ENCODE measurements around the gene CHCHD2. TPM values are rescaled to one million over a fixed set of nuclear protein-coding genes. Genes with fewer than 3 reads are reported as not detected.
A peak's percentile ranks its signal among the peaks of the same experiment; 100 is the strongest.
"Not testable (repeated sequence)": the region's sequence is repeated elsewhere in the genome, so short reads cannot be mapped to it uniquely, and the experiment has no call there.

The CHCHD2 gene
- polyA plus RNA-seq, 3 donors: 251 to 306 (median 302) TPM

DNA sequence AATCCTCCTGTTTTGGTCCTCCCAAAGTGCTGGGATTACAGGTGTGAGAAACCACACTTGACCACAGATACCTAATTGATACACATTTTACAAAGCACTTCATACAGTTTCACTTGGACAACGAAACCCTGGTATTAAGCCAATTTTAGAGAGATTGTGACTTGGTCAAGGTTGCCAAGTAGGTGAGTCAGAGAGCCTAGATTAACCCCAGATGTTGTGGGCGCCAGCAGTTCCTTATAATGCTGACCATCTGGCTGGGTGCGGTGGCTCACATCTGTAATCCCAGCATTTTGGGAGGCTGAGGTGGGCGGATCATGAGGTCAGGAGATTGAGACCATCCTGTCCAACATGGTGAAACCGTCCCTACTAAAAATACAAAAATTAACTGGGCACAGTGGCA, 8.6 kb downstream of the CHCHD2 start:
- no peak for DNase-seq

DNA sequence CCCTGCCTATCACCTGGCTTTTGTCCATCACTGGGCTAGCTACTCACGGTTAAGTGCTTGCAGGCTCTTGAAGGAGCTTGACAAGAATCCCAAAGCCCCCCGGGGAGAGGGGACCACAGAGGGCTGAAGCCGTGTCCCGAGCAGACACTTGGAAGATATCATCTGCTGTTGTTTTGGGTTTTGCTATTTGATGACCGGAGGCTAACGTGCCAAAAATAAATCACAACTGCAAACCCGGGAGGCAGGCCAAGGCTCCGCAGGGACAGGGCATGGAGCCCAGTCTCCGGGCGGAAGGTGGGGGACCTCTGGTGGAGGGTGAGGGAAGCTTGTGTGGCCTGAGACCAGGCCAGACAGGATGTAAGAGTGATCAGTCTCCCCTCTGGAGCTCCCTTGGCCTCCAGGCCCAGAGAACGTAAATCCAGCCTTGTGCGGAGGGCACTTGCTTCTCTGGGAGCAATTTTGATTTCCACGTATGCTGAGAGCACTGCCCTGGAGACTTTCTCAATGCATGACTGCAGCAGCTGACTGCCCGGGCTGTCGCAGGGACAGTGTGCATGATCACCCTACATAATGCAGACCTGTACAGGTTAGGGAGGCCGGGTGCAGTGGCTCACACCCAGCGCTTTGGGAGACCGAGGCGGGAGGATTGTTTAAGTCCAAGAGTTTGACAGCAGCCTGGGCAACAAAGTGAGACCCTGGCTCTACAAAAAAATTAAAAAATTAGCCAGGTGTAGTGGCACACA, 13.3 kb downstream of the CHCHD2 start, which contains the start of gene PHKG1:
Gene PHKG1, minus strand, starts transcription at position 164 of the 743 bp plus-strand sequence. CDS start 4,011 bp downstream, outside the sequence.
- DNase-seq: no peak

DNA sequence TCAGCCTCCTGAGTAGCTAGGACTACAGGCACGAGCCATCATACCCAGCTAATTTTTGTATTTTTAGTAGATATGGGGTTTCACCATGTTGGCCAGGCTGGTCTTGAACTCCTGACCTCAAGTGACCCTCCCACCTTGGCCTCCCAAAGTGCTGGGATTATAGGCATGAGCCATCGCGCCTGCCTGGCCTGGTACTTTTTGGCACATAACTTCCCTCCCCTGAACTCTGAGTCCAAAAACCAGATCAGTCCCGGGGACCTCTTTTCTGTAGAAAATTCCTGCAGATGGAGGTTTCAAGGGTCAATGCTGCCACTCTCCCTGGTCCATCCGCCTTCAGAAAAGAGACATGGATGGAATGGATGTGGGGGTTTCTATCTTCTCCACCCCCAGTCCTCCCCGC, 13.9 kb downstream of the CHCHD2 start:
- not testable (repeated sequence) for DNase-seq

DNA sequence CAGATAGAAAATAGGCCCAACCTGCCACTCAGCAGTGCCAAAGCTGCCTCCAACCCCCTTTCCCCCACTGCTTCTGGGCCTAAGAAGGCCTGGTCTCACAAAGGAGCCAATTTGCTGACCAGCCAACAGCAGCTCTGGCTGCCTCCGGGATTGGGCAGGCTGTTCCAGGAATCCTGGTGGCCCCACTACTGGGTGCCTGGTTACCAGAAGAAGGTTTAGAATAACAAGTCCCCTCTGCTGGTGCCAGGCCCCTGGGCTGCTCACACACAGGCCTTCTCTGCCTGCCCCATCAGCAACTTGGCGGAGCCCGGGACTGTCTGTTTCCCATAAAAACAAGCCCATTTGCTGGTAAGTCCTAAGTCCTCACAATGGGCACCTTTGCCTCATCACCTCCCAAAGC, 14.7 kb downstream of the CHCHD2 start:
- no peak for DNase-seq

DNA sequence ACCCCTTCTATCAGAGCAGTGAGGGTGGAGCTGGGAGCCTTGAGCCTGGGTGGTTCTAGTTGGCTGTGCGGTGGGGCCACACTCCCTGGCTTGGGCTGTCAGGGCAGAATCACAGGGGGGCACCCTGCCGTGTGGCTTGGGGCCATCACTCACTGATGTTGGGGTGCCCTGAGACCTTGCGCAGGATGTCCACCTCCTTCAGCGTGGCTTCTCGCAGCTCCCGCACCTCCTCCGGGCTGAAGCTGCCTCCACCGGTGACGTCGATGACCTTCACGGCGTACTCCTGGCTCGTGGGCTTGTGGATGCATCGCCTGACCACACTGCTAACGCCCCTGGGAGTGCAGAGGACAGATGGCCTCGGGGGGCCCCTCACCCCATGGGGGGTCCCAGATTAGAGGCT, 18.8 kb downstream of the CHCHD2 start:
- no peak for DNase-seq

- no peak for DNase-seq
Observed at GRCh38 chr7:56086761-56087160, 19.5 kb downstream of the CHCHD2 start.

DNA sequence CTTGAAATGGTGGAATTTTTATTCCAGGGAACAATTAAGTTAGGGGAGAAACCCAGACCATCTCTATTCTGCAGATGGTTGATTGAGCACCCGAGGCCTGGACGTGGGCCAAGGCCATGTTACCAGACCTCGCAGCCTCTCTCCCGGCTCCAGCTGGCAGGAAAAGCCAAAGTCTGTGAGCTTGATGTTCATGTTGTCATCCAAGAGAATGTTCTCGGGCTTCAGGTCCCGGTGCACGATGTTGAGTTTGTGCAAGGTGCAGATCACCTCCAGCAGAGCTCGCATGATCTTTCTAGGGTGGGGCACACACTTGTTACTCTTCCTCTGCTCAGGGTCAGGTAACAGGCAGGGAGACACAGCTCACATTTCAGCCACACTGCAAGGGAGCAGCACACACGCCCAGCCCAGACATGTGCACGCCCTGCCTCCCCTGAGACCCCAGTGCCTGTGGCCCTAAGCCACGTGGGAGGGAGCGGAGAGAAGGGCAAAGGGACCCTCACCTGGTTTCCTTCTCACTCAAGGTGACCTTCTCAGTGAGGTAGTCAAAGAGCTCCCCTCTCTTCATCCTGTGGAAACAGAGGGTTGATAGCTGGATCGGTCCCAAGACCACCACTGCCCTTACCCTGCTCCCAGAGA, 23.0 kb downstream of the CHCHD2 start:
- DNase-seq: no peak

DNA sequence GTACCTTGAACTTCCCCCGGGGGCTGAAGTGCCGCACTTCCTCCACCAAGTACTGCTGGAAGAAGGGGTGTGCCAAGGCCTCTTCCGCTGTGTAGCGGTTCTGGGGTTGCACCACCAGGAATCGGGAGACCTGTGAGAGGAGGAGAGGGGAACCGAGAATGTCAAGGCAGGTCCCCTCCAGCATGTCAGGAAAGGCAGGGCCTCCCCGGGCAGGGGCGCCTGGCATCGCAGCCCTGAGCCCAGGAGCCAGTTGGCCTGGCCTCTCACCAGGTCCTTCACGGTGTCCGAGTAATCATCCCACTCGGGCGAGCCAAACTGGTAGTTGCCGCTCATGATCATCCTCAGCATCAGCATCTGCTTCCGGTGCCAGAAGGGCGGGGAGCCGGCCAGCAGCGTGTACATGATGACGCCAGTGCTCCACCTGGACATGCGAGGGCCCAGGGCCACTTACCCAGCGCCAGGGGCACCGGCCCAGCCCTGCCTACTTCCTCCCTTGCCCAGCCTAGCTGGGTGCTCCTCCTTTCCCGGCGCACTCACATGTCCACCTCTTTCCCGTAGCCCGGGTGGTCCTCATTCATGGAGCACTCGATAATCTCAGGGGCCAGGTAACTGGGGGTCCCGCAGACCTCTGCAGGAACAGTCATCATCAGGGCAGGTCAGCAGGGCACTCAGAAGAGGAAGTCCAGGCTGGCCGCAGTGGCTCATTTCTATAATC, 24.5 kb downstream of the CHCHD2 start:
- DNase-seq: no peak

- not testable (repeated sequence) for DNase-seq
Observed at GRCh38 chr7:56080726-56081435, 25.4 kb downstream of the CHCHD2 start.

GRCh38 chr7:56079450-56080185, 26.7 kb downstream of the CHCHD2 start:
- no peak for DNase-seq

DNA sequence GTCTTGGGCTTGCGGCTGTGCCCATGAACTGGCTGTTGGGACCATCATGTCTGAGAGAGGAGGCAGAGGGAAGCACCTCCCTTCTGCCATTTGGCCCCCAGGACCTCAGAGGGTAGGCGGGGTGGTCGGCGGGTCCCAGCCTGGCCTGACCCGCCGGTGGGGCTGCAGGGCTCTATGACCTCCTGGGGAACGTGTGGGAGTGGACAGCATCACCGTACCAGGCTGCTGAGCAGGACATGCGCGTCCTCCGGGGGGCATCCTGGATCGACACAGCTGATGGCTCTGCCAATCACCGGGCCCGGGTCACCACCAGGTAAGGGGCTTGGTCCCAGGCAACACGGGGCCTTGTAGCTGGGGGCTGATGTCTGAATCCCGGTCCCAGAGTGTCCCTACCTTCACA, 28.1 kb downstream of the CHCHD2 start:
- DNase-seq: no peak

- DNase-seq: no peak
Observed at GRCh38 chr7:56077681-56078080, 28.6 kb downstream of the CHCHD2 start.

DNA sequence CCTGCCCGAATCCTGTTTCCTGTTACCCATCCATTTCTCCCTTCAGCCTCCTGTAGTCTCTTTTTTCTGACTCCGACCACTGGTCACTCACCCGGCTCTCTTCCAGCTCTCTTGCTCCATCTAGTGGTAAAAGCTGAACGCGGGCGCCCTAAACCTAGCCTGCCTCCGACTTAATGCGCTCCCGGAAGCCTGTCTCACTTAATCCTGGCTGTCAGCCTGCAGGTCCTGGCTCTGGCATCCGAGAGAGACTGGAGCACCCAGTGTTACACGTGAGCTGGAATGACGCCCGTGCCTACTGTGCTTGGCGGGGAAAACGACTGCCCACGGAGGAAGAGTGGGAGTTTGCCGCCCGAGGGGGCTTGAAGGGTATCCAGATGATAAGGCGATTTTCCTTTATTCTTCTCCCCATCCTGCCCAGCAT, 31.9 kb downstream of the CHCHD2 start:
- peak; percentile 80 for DNase-seq

DNA sequence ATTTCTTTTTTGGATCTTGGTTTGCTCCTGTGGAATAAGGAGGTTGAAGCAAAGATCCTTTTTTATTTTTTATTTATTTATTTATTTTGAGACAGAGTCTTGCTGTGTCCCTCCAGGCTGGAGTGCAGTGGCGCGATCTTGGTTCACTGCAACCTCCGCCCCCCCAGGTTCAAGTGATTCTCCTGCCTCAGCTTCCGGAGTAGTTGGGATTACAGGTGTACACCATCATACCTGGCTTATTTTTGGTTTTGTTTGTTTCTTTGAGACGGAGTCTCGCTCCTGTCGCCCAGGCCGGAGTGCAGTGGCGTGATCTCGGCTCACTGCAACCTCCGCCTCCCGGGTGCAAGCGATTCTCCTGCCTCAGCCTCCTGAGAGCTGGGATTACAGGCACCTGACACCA, 39.9 kb downstream of the CHCHD2 start:
- not testable (repeated sequence) for DNase-seq

GRCh38 chr7:56063882-56064625, 42.2 kb downstream of the CHCHD2 start, which contains the start of gene SUMF2:
TSS of gene SUMF2 (plus strand) at chr7:56064286. CDS start at chr7:56064312, 26 bp downstream.
- peak; percentile 90 for DNase-seq

GRCh38 chr7:56063500-56063881, 42.8 kb downstream of the CHCHD2 start:
- no peak for DNase-seq

DNA sequence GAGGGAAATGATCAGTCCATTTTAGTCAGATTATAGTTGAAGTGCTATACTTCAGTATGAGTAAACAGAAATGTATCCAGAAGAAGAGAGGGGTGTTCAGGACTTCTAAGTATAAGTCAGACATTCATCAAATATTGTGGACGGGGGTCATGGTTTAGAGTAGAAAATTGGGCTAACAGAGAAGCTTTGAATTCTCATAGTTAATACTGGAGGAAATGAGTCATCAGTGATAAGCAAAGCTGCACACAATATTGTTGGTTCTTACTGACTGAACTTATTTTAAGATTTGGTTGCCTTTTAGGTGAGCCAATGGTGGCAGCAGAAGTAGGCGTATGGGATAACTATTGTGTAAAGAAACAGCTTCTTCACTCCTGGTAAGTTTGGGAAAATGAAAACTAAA, 43.9 kb downstream of the CHCHD2 start:
- DNase-seq: no peak

GRCh38 chr7:56053993-56054392, 52.3 kb downstream of the CHCHD2 start:
- DNase-seq: no peak

GRCh38 chr7:56053379-56053778, 52.9 kb downstream of the CHCHD2 start:
- DNase-seq: no peak

All from renal pelvis (tissue), 4 donors.